Measurements from ENCODE around the gene EVI5L.
"Not testable (repeated sequence)": the region's sequence is repeated elsewhere in the genome, so short reads cannot be mapped to it uniquely, and the experiment has no call there.

The EVI5L gene
- total RNA-seq = 2.2 to 17.9 (median 11.3) reads per million in 18 experiments

DNA sequence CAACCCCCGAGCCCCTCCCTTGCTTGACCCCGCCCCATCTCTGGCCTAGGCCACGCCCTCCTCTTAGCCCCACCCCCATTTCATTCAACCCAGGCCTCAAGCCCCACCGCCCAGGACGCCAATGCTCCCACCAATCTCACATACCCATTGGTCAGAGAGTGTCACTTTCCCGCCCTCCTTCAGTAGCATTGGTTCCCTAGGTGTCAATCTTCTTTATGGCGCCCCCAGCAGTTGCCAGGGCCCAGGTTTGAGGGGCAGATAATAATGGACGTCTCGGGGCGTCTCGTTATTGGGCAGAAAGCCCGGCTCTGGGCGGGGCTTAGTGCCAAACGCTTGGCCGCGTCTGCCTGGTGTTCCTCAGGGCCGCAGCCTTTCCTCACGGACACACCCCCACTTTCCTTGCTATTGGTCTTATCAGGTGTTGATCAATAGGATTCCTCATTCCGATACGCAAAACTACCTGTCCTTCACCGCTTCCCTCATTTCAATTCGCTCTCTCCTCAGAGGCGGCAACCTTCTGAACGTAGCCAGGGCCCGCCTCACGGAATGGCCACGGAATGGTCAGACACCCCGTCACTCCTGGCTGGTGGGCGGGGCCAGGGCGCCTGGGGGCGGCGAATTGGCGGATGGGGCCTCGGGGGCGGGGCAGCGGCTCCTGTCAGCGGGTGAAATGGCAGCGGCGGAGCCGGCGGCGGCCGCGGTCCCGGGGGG lies at the start of gene EVI5L:
EVI5L (plus strand) TSS at position 658 of the 711 bp plus-strand sequence. CDS start 16,325 bp downstream, outside the sequence.
- DNase-seq = peak; percentile 100

DNA sequence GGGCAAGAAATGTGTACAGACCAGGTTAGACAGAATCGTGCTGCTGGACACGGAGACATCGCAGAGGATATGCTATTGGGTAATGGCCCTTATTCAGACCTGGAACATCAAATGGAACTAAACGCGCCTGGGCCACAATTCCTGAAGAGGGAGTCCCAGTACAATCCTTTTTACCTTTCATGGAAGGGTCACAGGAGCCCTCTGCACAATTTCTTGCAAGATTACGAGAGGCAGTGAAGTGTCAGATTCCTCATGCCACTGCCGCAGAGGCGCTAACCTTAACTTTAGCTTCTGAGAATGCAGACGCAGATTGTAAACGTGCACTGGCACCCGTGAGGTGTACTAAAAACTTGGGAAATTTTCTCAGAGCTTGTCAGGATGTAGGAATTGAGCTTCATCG lies 48.9 kb upstream of the EVI5L start:
- no peak for DNase-seq

DNA sequence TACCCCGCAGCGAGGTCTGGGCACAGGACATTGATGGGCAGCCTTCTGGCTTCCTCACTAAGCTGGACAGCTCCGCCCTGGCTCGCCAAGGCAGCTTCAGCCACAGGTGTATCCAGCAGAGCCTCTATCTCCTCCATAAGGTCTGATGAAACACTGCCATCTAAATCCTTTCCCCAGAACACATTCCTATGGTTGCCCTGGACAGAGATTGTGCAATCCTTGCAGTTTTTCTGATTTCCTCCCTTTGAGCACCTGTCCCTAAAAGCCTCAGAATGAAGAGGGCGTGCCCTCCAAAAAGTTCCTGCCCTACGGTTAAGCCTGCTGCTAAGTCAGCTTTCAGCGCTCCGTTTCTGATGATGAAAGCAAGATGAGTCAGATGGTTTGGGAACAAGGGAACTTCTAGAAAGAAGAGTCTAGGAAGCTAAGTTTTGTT lies 46.0 kb upstream of the EVI5L start:
- DNase-seq = peak; percentile 57 to 67

DNA sequence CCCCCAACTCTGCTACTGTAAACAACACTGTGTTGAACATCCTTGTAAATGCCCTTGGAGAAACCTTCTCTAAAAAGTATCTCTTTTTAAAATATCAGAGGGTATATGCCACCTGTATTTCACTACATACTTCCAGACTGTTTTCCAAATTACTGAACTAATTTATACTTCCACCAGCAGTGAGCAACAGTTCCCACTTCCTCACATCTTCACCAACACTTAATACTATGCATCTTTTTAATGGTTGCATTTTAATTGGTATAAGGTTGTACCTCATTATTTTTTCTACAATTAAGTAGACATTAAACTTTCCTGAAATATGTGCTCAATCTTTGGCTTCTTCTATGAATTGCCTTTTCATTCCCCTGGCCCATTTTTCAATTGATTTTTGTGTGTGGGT lies 45.2 kb upstream of the EVI5L start:
- DNase-seq = no peak

DNA sequence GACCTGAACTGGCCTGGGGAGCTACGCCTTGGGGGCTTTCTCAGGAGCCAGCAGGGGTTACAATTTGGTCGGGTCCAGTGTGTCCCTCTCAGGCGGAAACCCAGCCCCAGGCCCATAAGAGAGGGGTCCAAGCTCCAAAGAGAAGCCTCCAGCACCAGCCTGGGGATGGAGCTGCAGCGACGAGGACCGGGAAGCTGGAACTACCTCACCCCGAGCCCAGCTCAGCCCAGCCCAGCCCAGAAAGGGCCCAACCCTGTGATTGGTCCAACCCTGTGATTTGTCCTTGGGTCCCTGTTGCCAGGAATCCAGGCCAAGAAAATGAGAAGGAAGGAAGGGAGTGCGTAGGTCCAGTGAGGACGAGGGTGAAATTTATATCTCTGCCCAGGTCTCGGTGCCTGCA lies 42.9 kb upstream of the EVI5L start:
- DNase-seq = no peak

DNA sequence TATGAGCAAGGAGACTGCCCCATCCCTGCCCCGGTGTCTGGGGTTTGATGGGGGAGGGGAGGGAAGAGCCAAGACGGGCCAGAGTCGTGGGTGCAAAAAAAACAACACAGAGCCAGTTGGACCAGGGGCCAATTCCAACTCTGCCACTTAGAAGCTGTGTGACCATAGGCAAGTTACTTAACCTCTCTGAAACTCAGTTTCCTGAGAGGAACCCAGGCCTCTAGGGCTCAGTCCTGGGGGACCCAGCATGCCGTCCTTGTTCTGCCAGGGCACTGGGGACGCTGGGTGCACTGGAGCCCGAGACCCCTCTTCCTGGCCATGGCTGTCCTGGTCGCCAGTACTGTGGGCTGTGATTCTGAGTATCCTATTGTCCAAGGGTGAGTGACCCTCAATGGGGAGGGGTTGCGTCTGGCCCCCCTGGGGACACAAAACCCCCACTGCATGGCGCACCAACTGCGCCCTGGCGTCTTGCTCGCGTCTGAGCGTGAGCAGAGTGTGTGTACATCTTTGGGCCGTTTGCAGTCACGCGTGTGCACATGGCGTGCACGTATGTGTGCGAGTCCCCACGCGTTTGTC lies 42.3 kb upstream of the EVI5L start:
- no peak for DNase-seq

DNA sequence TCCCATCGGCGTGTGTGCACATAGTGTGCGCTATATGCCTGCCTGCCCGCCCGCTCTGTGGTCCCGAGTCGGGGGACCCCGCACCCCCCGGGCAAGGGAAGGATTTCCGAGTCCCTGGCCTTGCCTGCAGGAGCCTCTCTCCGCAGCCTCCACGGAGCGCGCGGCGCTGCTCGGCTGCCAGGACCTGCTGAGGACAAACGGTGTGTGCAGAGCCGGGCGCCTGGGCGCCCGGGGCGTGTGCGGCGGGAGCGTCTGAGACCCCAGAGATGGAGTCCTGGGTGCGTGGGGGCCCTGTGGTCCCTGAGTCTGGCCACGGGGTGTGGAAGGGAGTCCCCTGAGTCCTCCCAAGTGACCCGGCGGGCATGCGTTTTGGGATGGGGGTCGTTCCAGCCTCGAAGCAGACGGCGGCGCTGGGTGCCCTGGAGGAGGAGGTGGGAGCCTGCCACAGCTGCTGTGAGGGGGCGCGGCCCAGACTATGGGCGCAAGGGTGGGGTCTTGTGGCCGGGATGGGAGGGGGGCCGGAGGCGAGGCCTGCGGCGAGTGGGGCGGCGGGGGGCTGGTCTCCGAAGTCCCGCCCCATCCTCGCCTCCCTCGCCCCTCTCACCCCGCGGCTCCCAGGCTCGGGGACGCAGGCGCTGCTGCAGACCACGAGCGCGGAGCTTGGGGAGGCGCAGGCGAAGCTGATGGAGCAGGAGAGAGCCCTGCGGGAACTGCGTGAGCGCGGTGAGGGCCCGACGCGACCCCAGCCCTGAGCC lies 41.7 kb upstream of the EVI5L start:
- no peak for DNase-seq

DNA sequence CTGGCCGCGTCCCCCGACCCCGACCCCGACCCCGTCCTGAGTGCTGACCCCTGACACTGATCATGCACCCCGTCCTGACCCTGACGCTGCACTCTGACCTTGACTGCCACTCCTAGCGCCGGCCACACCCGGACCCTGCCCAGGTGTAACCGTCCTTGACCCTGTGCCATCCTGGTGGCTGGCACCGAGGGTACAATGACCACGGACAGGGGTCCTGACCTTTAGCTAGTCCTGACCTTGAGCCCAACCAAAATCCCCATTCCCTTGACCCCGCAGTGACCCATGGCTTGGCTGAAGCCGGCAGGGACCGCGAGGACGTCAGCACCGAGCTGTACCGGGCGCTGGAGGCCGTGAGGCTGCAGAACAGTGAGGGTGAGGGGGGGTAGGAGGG lies 41.1 kb upstream of the EVI5L start:
- no peak for DNase-seq

DNA sequence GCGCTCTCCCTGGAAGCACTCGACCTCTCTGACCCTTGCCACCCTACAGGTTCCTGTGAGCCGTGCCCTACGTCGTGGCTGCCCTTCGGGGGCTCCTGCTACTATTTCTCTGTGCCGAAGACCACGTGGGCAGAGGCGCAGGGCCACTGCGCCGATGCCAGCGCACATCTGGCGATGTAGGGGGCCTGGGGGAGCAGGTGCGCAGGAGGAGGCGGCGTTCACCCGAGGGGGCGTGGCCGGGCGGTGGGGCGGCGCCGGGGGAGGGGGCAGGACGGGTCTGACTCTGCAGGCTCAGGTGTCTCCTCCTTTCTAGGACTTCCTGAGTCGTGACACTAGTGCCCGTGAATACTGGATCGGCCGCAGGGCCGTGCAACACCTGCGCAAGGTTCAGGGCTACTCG lies 40.6 kb upstream of the EVI5L start:
- no peak for DNase-seq

DNA sequence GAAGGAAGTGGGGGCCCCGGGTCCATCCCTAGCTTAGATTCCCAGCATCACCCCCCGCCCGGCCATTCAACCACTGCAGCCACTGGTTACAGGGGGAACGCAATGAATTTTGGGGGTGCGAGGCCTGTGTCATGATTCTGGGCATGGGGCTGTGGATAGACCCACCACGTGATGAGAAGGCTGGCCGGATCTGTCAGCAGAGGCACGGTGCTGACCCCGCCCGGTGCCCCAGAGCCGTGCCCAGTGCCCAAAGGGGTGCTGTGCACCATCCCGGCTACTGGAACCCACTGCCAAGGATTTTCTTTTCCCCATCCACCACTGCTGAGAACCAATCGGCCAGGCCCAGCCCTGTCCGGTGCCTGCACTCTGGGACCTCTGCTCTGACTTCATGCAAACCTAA lies 39.6 kb upstream of the EVI5L start:
- DNase-seq = no peak

DNA sequence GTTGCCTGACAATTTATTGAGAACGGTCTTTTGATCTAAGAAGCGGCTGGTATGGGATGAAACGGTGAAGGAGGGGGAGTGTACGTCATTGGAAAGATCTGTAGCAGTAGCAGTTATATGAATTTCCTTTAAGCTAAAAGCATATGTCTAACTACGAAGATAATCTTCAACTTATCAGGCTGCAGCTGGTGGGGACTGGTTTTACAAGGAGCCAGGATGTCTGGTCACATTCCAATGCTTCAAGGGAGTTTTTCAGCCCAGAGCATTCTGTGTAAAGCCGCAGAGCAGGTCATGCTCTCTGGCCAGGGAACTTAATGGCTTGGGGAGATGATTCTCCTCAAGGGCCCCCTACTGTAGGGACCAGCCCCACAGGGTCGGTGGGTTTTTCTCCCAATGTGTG lies 37.7 kb upstream of the EVI5L start:
- no peak for DNase-seq

DNA sequence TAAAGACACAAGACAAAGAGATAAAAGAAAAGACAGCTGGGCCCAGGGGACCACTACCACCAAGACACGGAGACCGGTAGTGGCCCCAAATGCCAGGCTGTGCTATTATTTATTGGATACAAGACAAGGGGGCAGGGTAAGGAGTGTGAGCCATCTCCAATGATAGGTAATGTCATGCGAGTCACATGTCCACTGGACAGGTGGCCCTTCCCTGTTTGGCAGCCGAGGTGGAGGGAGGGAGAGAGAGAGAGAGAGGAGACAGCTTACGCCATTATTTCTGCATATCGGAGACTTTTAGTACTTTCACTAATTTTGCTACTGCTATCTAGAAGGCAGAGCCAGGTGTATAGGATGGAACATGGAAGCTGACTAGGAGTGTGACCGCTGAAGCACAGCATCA lies 37.3 kb upstream of the EVI5L start:
- DNase-seq = not testable (repeated sequence)

DNA sequence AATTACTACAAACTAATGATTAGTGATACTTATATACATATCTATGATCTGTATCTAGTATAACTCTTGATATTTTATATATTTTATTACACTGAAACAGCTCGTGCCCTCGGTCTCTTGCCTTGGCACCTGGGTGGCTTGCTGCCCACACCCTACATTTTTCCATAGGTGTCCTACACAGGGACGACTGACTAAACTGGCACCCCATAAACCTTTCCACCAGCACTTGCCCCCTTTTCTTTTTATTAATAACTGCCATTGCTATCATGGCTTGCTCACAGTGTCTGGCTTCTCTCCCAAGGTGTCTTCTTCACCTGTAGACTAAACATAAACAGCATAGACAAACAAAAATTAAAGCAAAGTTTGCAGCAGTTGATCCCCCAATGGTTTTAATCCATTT lies 36.5 kb upstream of the EVI5L start:
- no peak for DNase-seq

DNA sequence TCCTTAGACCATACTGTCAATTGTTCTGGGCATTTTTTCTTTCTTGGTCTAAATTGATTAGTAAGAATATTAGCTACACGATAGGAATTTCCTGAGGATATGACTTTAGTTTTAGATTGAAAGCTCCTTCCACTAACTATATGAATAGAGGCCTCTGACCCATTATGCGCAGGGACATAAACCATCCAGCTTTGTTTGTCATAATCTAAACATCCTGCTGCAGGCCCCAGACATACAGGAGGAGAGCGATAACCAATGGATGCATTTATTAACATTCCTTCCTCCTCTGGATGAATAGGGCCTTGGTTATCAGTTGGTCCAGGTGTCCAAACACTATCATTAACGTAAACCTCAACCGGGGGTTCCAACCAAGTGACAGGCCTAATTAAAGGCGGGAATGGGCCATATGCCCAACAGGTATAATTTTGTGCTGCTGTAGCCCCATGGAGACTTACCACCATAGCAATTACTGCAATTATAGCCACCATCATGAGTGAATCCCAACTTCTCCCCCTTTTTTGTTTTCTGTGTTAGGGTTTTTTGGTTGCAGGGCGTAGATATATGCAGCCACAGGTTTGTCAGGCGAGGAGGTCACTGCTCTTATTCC lies 34.4 kb upstream of the EVI5L start:
- DNase-seq = no peak

DNA sequence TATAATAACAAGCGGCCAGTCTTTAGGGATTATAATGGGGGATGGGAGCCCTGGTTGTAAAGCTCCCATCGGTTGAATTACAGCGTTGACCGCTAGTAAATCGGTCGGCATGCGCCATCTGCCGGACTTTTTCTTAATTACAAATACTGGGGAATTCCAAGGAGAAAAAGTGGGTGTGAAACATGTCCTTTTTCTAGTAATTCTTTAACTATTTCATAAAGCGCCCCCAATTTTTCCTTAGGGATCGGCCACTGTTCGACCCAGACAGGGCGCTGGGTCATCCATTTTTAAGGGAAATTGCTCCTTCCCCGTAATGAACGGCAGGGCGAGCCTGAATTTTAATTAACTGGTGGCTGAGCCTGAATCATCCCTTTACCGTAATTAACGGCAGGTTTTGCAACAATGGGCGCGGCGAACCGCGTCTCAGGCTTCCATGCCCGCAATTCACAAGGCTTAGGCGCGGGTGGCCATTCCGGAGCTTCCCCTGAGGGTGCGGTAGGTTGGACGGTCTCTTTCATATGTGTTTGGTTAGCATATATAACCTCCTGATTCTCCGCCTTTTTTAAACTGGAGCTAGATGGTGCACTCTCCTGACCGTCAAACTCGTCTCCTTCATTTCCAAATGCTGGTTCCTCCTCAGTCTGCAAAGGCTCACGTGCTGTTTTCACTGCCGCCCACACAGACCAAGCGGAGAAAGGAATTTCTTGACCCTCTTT lies 30.2 kb upstream of the EVI5L start:
- DNase-seq = peak; percentile 87 to 92

DNA sequence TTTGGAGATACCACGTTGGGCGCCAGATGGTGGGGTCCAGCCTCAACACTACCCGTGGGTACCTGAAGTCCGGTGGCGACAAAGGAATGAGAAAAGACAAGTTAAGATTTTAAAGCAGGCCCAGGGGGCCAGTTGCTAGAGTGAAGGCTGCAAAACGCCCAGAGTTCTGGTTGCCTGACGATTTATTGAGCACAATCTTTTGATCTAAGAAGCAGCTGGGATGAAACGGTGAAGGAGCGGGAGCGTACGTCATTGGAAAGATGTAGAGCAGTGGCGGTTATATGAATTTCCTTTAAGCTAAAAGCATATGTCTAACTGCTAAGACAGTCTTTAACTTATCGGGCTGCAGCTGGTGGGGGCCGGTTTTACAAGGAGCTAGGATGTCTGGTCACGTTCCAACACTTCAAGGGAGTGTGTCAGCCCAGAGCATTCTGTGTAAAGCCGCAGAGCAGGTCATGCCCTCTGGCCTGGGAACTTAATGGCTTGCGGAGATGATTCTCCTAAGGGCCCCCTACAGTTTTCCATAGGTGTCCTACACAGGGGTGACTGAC lies 28.9 kb upstream of the EVI5L start:
- no peak for DNase-seq

DNA sequence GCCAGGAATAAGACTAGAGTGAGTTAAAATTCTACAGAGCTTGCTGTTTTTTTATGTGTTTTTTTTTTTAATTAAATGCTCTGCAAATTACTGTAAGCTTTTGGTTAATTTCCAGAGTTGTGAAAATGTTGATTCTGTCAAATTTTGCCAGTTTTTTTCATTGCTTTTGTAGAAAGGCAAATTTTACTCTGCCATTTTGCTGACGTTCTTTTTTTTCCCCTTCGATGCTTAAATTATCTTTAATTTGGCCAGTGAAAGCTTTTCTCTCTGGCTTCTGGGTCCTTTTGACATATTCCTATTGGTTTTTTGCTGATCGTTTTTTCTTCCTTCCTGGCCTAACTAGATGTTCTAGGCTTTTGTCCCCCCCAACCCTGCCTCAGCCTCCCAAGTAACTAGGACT lies 23.8 kb upstream of the EVI5L start:
- no peak for DNase-seq

DNA sequence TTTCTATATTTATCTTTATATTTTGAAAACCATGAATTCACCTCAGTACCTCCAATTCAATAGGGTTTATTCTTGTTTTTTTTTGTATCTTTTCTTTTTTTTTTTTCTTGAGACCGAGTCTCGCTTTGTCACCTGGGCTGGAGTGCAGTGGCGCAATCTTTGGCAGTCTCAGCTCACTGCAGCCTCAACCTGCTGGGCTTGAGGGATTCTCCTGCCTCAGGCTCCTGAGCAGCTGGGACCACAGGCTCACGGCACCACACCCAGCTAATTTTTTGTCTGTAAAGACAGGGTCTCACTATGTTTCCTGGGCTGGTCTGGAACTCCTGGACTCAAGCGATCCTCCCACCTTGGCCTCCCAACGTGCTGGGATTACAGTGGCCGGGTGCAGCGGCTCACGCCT lies 23.1 kb upstream of the EVI5L start:
- no peak for DNase-seq

DNA sequence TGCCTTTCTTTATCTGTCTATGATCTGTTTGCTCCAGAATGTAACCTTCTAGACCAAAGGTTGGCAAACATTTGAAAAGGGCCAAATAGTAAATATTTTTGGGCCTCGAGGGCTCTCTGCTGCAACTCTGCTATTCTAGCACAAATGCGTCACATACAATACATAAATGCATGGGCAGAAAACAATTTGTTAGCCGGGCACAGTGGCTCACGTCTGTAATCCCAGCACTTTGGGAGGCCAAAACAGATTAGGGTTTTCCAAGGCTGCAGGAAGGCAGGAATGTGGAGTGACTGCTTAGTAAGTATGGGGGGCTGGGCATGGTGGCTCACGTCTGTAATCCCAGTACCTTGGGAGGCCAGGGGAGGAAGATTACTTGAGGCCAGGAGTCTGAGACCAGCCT lies 21.9 kb upstream of the EVI5L start:
- no peak for DNase-seq

DNA sequence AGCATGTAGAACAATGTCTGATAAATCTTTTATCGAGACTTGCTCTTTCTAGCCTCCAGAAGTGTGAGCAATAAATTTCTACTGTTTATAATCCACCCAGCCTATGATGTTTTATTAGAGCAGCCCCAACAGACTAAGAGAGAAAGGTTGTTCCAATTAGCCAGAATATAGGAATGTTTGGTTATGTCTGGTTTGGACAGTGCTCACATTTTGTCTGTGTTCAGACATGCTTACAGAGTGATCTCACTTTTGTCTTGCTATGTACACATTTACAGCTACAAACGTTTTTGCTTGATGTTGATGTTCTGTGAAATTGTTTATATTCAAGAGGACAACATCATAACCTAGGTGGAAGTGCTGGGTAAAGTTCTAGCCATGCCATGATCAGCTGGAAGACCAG lies 18.0 kb upstream of the EVI5L start:
- no peak for DNase-seq

DNA sequence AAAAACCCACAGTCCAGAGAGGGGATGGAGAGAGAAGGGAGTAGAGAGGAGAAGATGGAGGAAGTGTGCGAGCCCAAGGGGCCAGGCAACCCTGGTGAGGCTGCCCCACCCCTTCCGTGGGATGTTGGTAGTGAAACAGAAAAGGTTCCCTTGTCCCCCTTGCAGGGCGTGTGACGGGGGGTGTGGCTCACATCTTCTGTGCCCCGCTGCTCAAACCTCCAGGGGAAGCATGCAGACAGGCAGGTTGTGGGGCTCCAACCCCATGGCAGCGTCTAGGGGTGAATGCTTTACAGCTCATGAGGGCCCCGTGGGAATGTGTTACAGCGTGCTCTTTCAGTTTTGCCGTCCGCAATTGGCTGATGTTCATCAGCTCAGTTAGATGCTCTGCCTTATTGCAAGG lies 14.7 kb upstream of the EVI5L start:
- DNase-seq = no peak

DNA sequence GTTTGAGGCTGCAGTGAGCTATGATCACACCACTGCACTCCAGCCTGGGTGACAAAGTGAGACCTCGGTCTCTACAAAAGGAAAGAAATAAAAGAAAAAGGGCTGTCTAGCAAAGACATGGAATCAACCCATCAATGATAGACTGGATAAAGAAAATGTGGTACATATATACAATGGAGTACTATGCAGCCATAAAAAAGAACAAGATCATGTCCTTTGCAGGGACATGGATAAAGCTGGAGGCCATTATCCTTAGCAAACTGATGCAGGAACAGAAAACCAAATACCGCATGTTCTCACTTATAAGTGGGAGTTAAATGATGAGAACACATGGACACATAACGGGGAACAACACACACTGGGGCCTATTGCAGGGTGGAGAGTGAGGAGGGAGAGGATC lies 14.0 kb upstream of the EVI5L start:
- not testable (repeated sequence) for DNase-seq

DNA sequence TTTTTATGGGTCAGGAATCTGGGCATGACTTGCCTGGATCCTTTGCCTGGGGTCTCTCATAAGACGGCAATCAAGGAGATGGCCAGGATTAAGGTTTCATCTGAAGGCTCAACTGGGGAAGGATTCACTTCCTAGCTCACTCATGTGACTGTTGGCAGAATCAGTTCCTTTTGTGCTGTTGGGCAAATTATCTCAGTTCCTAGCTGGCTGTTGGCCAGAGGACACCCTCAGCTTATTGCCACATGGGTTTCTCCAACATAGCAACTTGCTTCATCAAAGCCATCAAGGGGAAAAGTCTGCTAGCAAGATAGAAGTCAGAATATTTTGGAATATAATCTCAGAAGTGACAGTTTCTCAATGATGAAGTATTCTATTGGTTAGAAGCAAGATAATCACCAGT lies 12.2 kb upstream of the EVI5L start:
- DNase-seq = peak; percentile 90

Data from inflammatory macrophage (primary cell).